HG02642 (cell line): ENCODE measurements around the gene NOSIP.
"Not testable (repeated sequence)": the region's sequence is repeated elsewhere in the genome, so short reads cannot be mapped to it uniquely, and the experiment has no call there.

ENCODE experiments used
- ATAC-seq: cut with Tn5 transposase; IDR thresholded peaks from one replicate; pipeline ENCODE4 v1.9.1; 2021; ENCODE audit warnings: mild to moderate bottlenecking; ENCODE audit not compliant: unreplicated experiment, poor library complexity

The NOSIP gene

GRCh38 chr19:49580264-49581006 is at the start of gene NOSIP:
TSS of gene NOSIP (minus strand) at chr19:49580556. CDS start at chr19:49560691, 19,865 bp downstream.
- ATAC-seq, result peak; percentile 91

GRCh38 chr19:49629659-49630058 is 49.3 kb upstream of the NOSIP start:
- ATAC-seq, result no peak

- ATAC-seq, result no peak
Observed at GRCh38 chr19:49626226-49626625, 45.9 kb upstream of the NOSIP start.

GRCh38 chr19:49624967-49625910 is 44.9 kb upstream of the NOSIP start:
- no peak for ATAC-seq

- ATAC-seq, result not testable (repeated sequence)
Observed at GRCh38 chr19:49617860-49618259, 37.5 kb upstream of the NOSIP start.

- no peak for ATAC-seq
Observed at GRCh38 chr19:49616945-49617344, 36.6 kb upstream of the NOSIP start.

- ATAC-seq, result no peak
Observed at GRCh38 chr19:49616532-49616931, 36.2 kb upstream of the NOSIP start.

GRCh38 chr19:49615861-49616260 is 35.5 kb upstream of the NOSIP start:
- no peak for ATAC-seq

- ATAC-seq, result no peak
Observed at GRCh38 chr19:49614096-49614833, 33.9 kb upstream of the NOSIP start.

GRCh38 chr19:49613374-49613773 is 33.0 kb upstream of the NOSIP start:
- ATAC-seq, result no peak

GRCh38 chr19:49609499-49610092 is 29.2 kb upstream of the NOSIP start:
- no peak for ATAC-seq

- ATAC-seq, result no peak
Observed at GRCh38 chr19:49605605-49606004, 25.2 kb upstream of the NOSIP start.

GRCh38 chr19:49602806-49603205 is 22.4 kb upstream of the NOSIP start:
- no peak for ATAC-seq

- ATAC-seq, result no peak
Observed at GRCh38 chr19:49601482-49602038, 21.2 kb upstream of the NOSIP start.

- no peak for ATAC-seq
Observed at GRCh38 chr19:49599378-49600295, 19.3 kb upstream of the NOSIP start.

- ATAC-seq, result no peak
Observed at GRCh38 chr19:49597703-49597974, 17.3 kb upstream of the NOSIP start.

- no peak for ATAC-seq
Observed at GRCh38 chr19:49596954-49597702, 16.8 kb upstream of the NOSIP start.

- ATAC-seq, result no peak
Observed at GRCh38 chr19:49596407-49596806, 16.1 kb upstream of the NOSIP start.
